Measurements from ENCODE around the gene SEPTIN1. TPM values are rescaled to one million over a fixed set of nuclear protein-coding genes. Genes with fewer than 3 reads are reported as not detected.

The SEPTIN1 gene
- total and polyA plus RNA-seq, 2 of the 13 experiments (the other 11 are each of a cell fraction or from before 2014, with no cell fraction given), result 0.18 to 0.67 TPM

GRCh38 chr16:30367349-30368009, 14.9 kb downstream of the SEPTIN1 start (continued):
- TF ChIP-seq RERE (CRISPR knock-in tag; IDR thresholded peaks at IDR 0.05; ENCODE audit: low read depth) (no peak), DMAP1 (CRISPR knock-in tag; IDR thresholded peaks at IDR 0.05) (no peak)

- CTCF ChIA-PET (ENCODE audit: low intra/inter-chr PET ratio, low total read pairs), result no interaction called here
- Histone ChIP-seq H2AFZ (ENCODE audit: low read length) (no peak overlapping the region), H3K4me2 (ENCODE audit: low read depth, low read length) (peak overlapping the region; percentile 91), H3K27ac (ENCODE audit: extremely low read length, insufficient read depth, low read length) (no peak overlapping the region), H3K9me3 (ENCODE audit: low read length) (no peaks in the 10 kb centered on the region), H3K9ac (ENCODE audit: insufficient read depth, low read depth, low read length) (no peak overlapping the region; the same call in 1 of the 2 replicates), H3K79me2 (ENCODE audit: insufficient read depth, low read length) (peaks cover 44% of the 10 kb centered on the region), H3K36me3 (replicated peaks in 1 of 2; ENCODE audit: control insufficient read depth in 1 of 2, insufficient read depth in 2 of 2, low read length in 2 of 2) (peaks cover 11 to 24% of the 10 kb centered on the region in 2 experiments; a peak in 4 of 5 replicates), H3K4me1 (ENCODE audit: insufficient read depth, low read length) (peaks cover 30% of the 10 kb centered on the region), H3K4me3 (replicated peaks in 1 of 3; ENCODE audit: insufficient read depth in 1 of 3, low read depth in 2 of 3, low read length in 3 of 3) (no peak overlapping the region), H3K27me3 (ENCODE audit: control insufficient read depth in 1 of 2, insufficient read depth in 2 of 2, low read length in 2 of 2) (no peaks in the 10 kb centered on the region; a peak in 1 of 5 replicates), H4K20me1 (ENCODE audit: insufficient read depth, low read length) (peaks cover 20% of the 10 kb centered on the region; the same call in 1 of the 2 replicates)
- POLR2A ChIA-PET, result no interaction called here
- no peak for ATAC-seq
- intact Hi-C loops (cut with micrococcal nuclease; ENCODE audit: unreplicated experiment) (no loop called here), in situ Hi-C loops (cut with HindIII; ENCODE audit: extremely low pct_ligation_motif_present, low pct_unique_long_range_greater_than_20kb) (no loop called here)
- 92% methylated on average over 4 of the region's 4 CpGs for WGBS (ENCODE audit: low lambda C conversion rate)
- no peak for FAIRE-seq
- no peak for DNase-seq (ENCODE audit: low spot score)
- no peak for TF ChIP-seq PAWR (CRISPR knock-in tag; IDR thresholded peaks at IDR 0.05; ENCODE audit: borderline replicate concordance)
- no TSS peak for BruUV-seq (replicated peaks)
Observed at GRCh38 chr16:30366511-30366910, 15.8 kb downstream of the SEPTIN1 start.
